Panc1 (cell line): ENCODE results near the gene ZNF555. TPM values are rescaled to one million over a fixed set of nuclear protein-coding genes. Genes with fewer than 3 reads are reported as not detected.

ENCODE experiments used
- ATAC-seq: fragments of 200-7000 bp; cut with Tn5 transposase; 2 replicates; pipeline ENCODE4 v1.9.1; 2020; ENCODE audit warnings: mild to moderate bottlenecking, moderate library complexity
- BruUV-seq: library from RNA; stranded (reverse); fragments of 400-500 nt; replicated peaks from 2 replicates; lab custom pipeline; 2021; lab: Mats Ljungman, UMichigan
- CTCF ChIA-PET: fragments of 300-600 bp; sonication (Branson Sonifier 250); formaldehyde crosslinking; loops from one replicate; lab custom pipeline; 2022; ENCODE audit warnings: antibody characterized with exemption; lab: Charles Lee
- POLR2A ChIA-PET: fragments of 300-600 bp; sonication (Branson Sonifier 250); formaldehyde crosslinking; loops from one replicate; lab custom pipeline; 2022; ENCODE audit warnings: antibody characterized with exemption; lab: Charles Lee
- DNase-seq: peaks from one replicate; pipeline ENCODE4 v3.0.0-alpha.2; 2010; ENCODE audit warnings: low read depth, low spot score
- H3K27ac ChIP-seq: 2 replicates; pipeline ENCODE4 v1.5.1; 2011; ENCODE audit warnings: mild to moderate bottlenecking, low read length, inconsistent platforms
- H3K27me3 ChIP-seq: fragments of 200-500 bp; sonication (Bioruptor generic); 2 replicates; pipeline ENCODE4 v1.6.0; 2014; ENCODE audit warnings: low read length, inconsistent platforms; ENCODE audit not compliant: control insufficient read depth, insufficient read depth
- H3K36me3 ChIP-seq: fragments of 200-500 bp; sonication (Bioruptor generic); 2 replicates; pipeline ENCODE4 v1.5.1; 2014; ENCODE audit warnings: inconsistent platforms, mild to moderate bottlenecking, low read length, moderate library complexity; ENCODE audit not compliant: control insufficient read depth, insufficient read depth
- H3K4me1 ChIP-seq: 2 replicates; pipeline ENCODE4 v1.5.1; 2011; ENCODE audit warnings: inconsistent platforms, mild to moderate bottlenecking, low read length, moderate library complexity; ENCODE audit not compliant: control insufficient read depth, insufficient read depth
- H3K4me3 ChIP-seq, 2 experiments: 2 replicates each; pipeline ENCODE4 v1.5.1; 2011 to 2012; ENCODE audit warnings: low read depth in 2 of 2, low read length in 2 of 2, mild to moderate bottlenecking in 2 of 2, inconsistent platforms in 1 of 2, moderate library complexity in 1 of 2
- H3K9me3 ChIP-seq: fragments of 200-500 bp; sonication (Bioruptor generic); 2 replicates; pipeline ENCODE4 v1.5.1; 2014; ENCODE audit warnings: low read depth, mild to moderate bottlenecking, inconsistent platforms, low read length, moderate library complexity; ENCODE audit not compliant: control insufficient read depth, insufficient read depth
- CTCF ChIP-seq: fragments of 450-650 bp; IDR thresholded peaks from 2 replicates; pipeline ENCODE4 v1.5.1; 2017; ENCODE audit warnings: mild to moderate bottlenecking
- POLR2AphosphoS5 ChIP-seq: IDR thresholded peaks from 2 replicates; pipeline ENCODE4 v1.6.1; 2012; ENCODE audit warnings: mild to moderate bottlenecking, low read depth, low read length, moderate library complexity
- REST ChIP-seq, 2 experiments: IDR thresholded peaks; 2 replicates each; pipeline ENCODE4 v1.6.1; 2011 to 2012; ENCODE audit warnings: low read depth in 2 of 2, control low read depth in 1 of 2, low read length in 1 of 2, mild to moderate bottlenecking in 1 of 2, moderate library complexity in 1 of 2; ENCODE audit not compliant: insufficient read depth in 1 of 2
- SIN3A ChIP-seq: IDR thresholded peaks from 2 replicates; pipeline ENCODE4 v1.6.1; 2012; ENCODE audit warnings: low read depth, mild to moderate bottlenecking, low read length, moderate library complexity, borderline replicate concordance; ENCODE audit not compliant: insufficient read depth
- TCF7L2 ChIP-seq: IDR thresholded peaks from 2 replicates; pipeline ENCODE4 v1.6.1; 2011; ENCODE audit warnings: mild to moderate bottlenecking, low read depth, low read length, inconsistent platforms
- in situ Hi-C: cut with HindIII; loops from 2 replicates; pipeline ENCODE4 v1.10.0; 2016; ENCODE audit warnings: low sequenced_read_pairs, low pct_unique_long_range_greater_than_20kb
- intact Hi-C: fragments of 100-400 bp; cut with micrococcal nuclease; formaldehyde crosslinking; loops from one replicate; pipeline ENCODE4 v1.10.0; 2022; ENCODE audit not compliant: unreplicated experiment
- total RNA-seq: library from RNA; stranded (reverse); gene quantifications from one replicate; pipeline ENCODE4 v1.2.1, GENCODE V29; 2021; ENCODE audit not compliant: unreplicated experiment

ZNF555 gene
- total RNA-seq, 1 experiment from 2014 or later, result 7.3 TPM

GRCh38 chr19:2905918-2906519 is 64.7 kb downstream of the ZNF555 start:
- intact Hi-C loops, result no loop called here
- in situ Hi-C loops, result no loop called here
- Histone ChIP-seq H3K27me3 (no peaks in the 10 kb centered on the region), H3K9me3 (no peaks in the 10 kb centered on the region), H3K4me1 (peaks cover 6% of the 10 kb centered on the region), H3K27ac (no peak overlapping the region), H3K36me3 (no peaks in the 10 kb centered on the region; the same call in 1 of the 2 replicates), H3K4me3 (no peak overlapping the region)
- TF ChIP-seq POLR2AphosphoS5, result no peak
- no peak for TF ChIP-seq TCF7L2
- TF ChIP-seq REST (IDR thresholded peaks at IDR 0.05; ENCODE audit: insufficient read depth in 1 of 2, low read depth in 2 of 2, low read length in 1 of 2), result no peak
- no peak for TF ChIP-seq CTCF
- no peak for TF ChIP-seq SIN3A
- DNase-seq (no peak), ATAC-seq (no peak)
- ChIA-PET CTCF (no interaction called here), POLR2A (no interaction called here)
- no TSS peak for BruUV-seq

GRCh38 chr19:2906631-2907195 is 65.4 kb downstream of the ZNF555 start:
- no peaks in the 10 kb centered on the region for H3K27me3 ChIP-seq
- intact Hi-C loops, result no loop called here
- in situ Hi-C loops, result no loop called here
- CTCF ChIA-PET, result no interaction called here
- no peak for TF ChIP-seq POLR2AphosphoS5
- TF ChIP-seq TCF7L2, result no peak
- TF ChIP-seq CTCF, result no peak
- no peak for TF ChIP-seq SIN3A
- TF ChIP-seq REST (IDR thresholded peaks at IDR 0.05; ENCODE audit: insufficient read depth in 1 of 2, low read depth in 2 of 2, low read length in 1 of 2), result no peak
- ATAC-seq, result no peak
- H3K36me3 ChIP-seq, result no peaks in the 10 kb centered on the region
- peaks cover 6% of the 10 kb centered on the region for H3K4me1 ChIP-seq
- H3K4me3 ChIP-seq, result no peak overlapping the region
- H3K27ac ChIP-seq, result no peak overlapping the region
- no peak for DNase-seq
- no peaks in the 10 kb centered on the region for H3K9me3 ChIP-seq
- no TSS peak for BruUV-seq
- POLR2A ChIA-PET, result no interaction called here
